ENCODE data around the gene CCDC183. TPM values are rescaled to one million over a fixed set of nuclear protein-coding genes. Genes with fewer than 3 reads are reported as not detected.
"Not testable (repeated sequence)": the region's sequence is repeated elsewhere in the genome, so short reads cannot be mapped to it uniquely, and the experiment has no call there.

The CCDC183 gene
- total RNA-seq (2014; rRNA removed; shearing (Covaris generic)), result 1.7 and 1.8 TPM in 2 replicates
- 1.7 and 2.3 TPM in 2 replicates for polyA plus RNA-seq (2014; cell fraction: nucleus; rRNA removed)

DNA sequence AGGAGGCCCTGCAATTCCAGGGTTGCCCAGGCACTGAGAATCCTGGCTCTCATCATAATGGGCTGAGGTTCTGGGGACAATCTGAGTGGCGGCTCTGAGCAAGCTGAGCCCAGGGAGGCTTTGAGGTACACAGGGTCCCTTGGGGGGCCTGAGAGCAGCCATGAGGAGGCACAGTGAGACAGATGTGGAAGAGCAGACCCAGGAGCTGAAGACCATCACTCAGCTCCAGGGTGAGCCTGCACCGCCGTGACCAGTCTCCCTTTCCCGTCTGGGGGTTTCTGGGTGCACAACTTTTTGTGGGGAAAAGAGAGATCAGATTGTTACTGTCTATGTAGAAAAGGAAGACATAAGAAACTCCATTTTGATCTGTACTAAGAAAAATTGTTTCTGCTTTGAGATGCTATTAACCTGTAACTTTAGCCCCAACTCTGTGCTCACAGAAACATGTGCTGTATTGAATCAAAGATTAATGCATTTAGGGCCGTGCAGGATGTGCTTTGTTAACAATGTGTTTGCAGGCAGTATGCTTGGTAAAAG, at the start of gene CCDC183:
Gene CCDC183, plus strand, starts transcription at position 101 of the 537 bp plus-strand sequence. Its CDS starts 60 bp downstream, at position 161.
- DNase-seq (ENCODE audit: extremely low read depth, low read depth), result no peak

- no peak for DNase-seq (ENCODE audit: extremely low read depth, low read depth)
Measured at GRCh38 chr9:136746621-136747020, 49.5 kb upstream of the CCDC183 start.

DNA sequence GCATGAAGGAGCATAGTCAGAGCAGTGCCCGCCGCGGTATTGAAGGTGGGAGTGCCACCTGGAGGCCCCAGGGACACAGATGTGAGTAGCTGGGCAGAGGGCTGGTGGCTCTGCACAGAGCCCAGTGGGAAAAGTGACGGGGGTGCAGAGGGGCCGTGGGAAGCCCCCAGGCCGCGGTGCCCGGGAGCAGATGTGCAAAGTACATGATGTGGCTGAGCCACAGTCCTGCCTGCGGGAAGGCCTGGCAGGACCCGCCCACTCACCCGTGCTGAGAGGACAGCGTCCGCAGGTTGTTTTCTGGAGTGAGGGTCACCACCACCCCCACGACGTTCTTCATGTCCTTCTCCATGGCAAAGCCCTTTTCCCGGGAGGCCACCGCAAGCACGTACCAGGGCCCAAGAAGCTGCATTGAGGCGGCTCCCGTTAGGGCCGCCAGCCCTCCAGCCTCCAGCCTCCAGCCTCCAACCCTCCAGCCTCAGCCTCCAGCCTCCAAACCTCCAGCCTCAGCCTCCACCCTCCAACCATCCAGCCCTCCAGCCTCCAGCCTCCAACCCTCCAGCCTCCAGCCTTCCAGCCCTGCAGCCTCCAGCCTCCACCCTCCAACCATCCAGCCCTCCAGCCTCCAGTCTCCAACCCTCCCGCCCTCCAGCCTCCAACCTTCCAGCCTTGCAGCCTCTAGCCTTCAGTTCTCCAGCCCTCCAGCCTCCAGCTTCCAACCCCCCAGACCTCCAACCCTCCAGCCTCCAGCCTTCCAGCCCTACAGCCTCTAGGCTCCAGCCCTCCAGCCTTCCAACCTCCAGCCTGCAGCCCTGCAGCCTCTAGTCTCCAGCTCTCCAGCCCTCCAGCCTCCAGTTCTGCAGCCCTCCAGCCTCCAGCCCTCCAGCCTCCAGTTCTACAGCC, 48.7 kb upstream of the CCDC183 start:
- no peak for DNase-seq (ENCODE audit: extremely low read depth, low read depth)

DNA sequence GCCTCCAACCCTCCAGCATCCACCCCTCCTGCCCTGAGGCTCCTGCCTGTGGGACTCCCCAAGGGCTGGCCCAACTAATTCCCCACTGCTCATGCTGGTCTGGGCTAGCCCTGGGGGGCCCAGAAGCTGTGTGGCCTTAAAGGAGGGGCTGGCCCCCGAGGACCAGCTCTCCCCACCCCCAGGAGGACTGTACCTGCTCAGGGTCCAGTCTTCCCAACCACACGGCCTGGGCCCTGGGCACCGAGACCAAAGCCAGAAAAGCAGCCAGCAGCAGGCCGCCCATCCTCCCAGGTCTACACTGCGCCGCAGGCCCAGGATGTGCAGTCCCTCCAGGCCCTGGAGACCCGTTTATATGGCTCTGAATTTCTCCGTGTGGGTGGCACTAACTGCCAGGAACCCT, 47.9 kb upstream of the CCDC183 start, which contains the start of gene LCN6:
Gene LCN6, minus strand, starts transcription at position 325 of the 400 bp plus-strand sequence. Its CDS starts 42 bp downstream, at position 283.
- no peak for DNase-seq (ENCODE audit: extremely low read depth, low read depth)

DNA sequence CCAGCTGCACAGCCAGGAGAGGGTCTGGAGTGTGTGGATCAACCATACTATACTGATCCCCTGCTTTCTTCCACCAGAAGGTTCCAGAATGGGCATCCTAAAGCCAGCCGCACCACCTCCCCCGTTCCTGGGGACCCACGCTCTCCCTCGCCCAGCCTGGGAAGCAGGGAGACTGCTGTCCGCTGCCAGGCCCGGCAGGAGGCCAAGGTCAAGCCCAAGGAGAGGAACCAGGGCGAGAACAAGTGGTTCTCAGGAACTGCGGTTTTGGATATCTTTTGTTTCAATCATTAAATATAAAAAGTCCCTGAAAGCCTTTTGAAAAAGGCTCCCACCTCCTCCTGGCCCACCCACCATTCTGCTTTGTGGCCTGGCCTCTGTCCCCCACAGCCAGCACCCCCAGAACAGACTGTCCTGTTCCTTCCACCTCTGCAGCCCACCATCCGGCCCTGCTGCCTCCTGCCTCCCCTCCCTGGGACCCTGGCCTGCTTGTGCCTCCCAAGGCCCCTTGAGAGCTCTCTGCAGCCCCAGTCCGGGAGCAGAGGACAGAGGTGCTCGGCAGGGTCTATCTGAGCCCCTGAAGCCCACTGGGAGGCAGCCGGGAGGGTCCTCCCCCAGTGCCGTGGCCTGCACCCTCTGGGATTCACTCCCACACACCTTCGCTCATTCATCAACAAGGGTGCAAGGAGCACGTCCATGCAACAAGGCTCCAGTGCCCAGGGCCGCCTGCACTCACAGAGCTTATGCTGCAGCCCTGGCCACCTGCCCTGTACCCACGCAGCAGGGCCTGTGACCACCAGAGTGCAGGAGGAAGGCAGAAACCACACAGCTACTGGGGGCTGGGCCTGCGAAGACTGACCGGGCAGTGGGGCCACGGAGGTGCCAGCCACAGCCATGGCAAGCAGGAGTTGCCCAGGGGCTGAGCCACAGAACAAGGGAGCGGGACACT, 47.2 kb upstream of the CCDC183 start:
- DNase-seq (ENCODE audit: extremely low read depth, low read depth), result no peak

DNA sequence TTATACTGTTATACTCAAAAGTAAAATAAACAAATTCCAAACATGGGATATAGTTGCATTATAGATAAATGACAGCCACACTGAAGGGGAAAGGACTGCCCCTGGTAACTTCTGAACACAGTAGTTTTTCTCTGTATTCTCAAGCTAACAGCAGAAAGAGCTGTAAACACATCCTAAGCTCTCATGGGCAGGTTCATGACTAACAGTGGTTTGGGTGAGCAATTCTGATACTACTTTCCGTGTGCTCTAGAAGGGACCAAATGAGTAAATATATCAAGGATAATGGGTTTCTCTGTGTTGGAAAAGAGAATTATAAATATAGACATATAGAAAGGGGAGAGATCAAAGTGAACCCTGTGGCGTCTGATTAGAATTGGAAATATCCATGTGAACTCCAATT, 45.6 kb upstream of the CCDC183 start:
- DNase-seq (ENCODE audit: extremely low read depth, low read depth), result no peak

GRCh38 chr9:136751244-136751643, 44.9 kb upstream of the CCDC183 start:
- DNase-seq (ENCODE audit: extremely low read depth, low read depth), result no peak

DNA sequence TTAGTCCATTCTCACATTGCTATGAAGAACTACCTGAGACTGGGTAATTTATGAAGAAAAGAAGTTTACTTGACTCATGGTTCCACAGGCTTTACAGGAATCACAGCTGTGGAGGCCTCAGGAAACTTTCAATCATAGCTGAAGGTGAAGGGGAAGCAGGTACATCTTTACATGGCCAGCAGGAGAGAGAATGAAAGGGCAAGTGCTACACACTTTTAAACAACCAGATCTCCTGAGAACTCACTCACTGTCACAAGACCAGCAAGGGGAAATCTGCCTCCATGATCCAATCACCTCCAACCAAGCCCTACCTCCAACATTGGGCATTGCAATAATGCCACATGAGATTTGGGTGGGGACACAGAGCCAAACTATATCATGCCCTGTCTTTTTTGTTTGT, 44.3 kb upstream of the CCDC183 start:
- DNase-seq (ENCODE audit: extremely low read depth, low read depth), result no peak

DNA sequence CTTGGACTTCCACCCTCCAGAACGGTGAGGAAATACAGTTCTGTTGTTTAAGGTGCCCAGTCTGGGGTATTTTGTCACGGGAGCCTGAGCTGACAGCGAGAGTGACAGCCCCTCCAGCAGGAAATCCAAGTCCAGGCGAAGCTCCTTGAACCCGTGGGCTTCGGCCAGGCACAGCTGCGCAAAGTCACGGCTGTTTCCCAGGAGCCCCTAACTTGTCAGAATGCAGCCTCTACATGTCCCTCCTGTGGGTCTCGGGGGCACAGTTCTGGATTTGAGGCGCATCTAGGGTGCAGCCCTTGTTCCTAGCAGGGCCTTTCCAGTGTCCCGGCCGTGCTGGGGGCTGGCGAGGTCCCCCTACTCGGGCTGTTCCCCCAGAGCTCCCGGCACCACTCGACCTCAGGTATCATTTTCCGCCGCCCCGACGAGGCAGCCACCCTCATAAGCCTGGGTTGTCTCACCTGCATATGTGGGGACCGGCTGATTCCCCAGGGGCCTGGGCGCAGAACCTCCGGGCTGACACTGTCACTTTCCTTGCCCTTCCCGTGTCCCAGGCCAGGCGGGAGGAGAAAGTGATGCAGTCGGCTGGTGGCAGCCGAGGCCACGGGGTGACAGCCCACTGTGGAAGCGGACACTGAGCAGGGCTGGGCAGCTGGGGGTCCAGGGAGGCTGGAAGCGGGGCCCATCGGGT, 42.6 kb upstream of the CCDC183 start:
- no peak for DNase-seq (ENCODE audit: extremely low read depth, low read depth)

DNA sequence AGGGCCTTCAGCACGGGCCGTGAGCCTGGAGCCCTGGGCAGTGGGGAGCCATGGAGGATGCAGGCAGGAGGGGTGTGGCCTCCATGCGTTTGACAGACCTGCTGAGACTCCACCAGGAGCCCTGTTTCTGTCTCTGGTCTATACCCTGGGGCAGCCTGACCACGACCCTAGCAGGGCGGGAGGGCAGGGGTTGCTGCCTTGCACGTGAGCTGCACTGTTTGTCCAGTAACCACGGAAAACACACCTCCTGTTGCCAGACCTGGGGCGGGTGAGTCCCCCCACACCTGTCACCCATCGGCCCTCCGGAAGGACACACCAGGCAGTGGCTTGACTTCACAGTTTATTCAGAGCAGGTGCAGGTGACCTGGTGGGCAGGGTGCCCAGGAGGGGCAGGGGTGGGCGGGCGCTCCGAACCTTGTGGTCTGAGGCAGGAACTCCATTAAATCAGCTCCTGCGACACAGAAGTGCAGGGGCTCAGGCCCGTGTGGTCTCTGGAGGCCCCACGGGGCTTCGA, 42.0 kb upstream of the CCDC183 start:
- no peak for DNase-seq (ENCODE audit: extremely low read depth, low read depth)

- DNase-seq (ENCODE audit: extremely low read depth, low read depth), result no peak
Measured at GRCh38 chr9:136754626-136755301, 41.4 kb upstream of the CCDC183 start.

DNA sequence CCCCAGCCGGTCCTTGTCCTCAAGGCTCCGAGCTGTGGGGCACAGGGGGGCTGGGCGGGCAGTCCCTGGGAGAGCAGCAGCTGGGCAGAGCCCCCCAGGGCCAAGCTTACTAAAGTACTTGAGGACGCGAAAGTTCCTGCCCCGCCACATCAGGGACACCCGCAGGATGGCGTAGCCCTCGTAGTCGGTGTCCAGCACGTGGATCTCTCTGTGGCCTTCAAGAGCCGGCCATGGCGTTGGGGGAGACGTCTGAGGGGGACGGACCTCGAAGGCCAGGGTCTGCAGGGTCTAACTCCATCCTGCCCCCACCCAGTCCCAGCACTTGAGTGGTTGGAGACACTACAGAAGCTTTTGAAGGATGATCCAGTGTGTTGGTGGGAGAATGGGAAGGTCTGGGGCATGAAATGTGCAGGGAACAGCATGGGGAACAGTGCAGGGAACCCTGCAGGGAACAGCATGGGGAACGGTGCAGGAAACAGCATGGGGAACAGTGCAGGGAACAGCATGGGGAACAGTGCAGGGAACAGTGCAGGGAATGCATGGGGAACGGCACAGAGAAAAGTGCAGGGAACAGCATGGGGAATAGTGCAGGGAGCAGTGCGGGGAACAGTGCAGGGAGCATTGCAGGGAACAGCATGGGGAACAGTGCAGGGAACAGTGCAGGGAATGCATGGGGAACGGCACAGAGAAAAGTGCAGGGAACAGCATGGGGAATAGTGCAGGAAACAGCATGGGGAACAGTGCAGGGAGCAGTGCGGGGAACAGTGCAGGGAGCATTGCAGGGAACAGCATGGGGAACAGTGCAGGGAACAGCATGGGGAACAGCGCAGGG, 40.6 kb upstream of the CCDC183 start:
- DNase-seq (ENCODE audit: extremely low read depth, low read depth), result not testable (repeated sequence)

- no peak for DNase-seq (ENCODE audit: extremely low read depth, low read depth)
Measured at GRCh38 chr9:136756134-136756438, 40.1 kb upstream of the CCDC183 start.

DNA sequence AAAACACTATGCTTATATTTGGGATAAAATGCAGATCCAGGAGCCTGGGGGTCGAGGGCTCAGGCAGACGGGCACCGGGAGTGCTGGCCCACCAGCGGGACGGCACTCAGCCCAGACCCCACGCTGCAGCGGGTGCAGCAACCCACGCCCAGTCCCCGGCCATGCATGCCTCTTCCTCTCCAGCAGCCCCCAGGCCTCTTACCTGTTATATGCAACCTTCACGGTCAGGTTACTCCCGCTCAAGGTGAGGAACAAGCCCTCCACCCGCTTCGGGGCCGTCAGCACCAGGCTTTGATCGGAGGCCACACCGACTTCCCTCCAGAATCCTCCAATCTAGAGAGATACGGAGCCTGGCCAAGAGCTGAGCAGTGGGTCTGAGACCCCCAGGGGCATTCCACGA, 39.3 kb upstream of the CCDC183 start:
- no peak for DNase-seq (ENCODE audit: extremely low read depth, low read depth)

DNA sequence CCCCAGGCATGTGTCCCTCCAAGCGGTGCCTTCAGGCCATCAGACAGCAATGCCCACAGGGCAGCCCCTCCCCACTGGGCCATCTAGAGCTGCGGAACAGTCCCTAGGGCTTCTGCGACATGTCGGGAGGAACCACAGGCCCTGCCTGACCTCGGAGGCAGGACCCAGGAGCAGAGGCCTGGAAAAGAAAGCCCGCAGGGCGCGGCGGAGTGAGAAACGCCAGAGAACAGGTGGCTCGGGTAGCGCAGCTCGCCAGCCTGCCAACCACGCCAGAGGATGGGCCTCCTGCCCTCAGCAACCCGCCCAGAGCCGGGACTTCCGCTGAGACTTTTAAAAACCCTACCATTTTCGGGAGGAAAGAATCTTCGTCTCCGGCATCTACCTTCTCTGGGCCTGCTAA, 38.8 kb upstream of the CCDC183 start:
- DNase-seq (ENCODE audit: extremely low read depth, low read depth), result no peak

DNA sequence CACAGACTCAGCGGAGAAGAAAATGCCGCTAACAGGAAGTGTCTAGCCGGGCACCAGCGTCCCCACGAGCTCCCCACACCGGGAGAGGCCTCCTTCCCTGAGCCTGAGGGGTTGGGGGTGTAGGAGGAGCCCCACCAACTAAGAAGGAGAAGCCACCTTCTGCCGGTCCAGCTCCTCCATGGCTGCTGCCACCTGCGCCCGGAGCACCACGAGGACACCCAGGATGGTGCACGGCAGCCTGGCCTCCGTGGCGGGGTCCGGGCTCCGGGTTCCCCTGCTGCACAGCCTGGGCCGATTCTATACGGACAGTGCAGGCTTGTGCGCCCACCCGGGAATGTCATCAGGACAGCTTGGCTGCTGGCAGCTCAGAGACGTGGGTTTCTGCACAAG, 38.4 kb upstream of the CCDC183 start:
- DNase-seq (ENCODE audit: extremely low read depth, low read depth), result no peak

- no peak for DNase-seq (ENCODE audit: extremely low read depth, low read depth)
Measured at GRCh38 chr9:136759001-136759400, 37.1 kb upstream of the CCDC183 start.

DNA sequence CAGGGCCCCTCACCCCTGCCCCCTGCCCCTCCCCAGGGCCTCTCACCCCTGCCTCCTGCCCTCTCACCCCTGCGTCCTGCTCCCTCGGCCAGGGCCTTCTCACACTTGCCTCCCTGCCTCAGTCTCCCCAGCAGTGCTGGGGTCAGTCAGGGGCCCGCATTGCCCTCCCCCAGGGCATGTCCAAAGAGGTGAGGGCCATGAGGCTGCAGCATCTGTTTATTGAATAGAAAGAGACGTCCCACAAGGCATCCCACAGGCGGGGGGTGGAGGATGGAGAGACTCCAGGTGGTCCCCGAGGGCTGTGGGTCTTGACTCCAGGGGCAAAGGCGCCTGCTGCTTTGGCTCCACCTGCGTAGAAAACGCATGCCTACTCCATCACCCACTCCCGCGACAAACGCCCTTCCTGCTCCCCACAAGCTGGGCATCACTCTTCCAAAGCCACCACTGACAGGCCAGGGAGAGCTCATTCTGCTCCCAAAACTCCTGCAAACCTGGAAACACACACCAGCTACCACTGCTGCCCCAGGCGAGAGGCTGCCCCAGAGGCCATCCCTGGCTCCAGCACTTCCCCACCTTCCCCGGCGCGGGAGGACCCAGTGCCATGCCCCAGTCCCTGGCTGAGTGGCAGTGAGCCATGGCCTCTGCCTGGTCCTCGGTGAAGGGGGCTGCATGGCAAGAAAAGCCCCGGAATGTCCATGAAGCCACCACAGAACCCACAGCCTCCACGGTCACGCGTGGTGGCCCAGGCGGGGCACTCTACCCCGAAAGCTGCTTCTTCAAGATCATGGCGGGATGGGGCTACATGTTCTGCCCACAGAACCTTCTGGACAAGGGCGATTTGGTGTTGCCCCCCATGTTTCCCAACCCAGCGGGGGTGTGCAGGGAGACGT, 36.5 kb upstream of the CCDC183 start:
- no peak for DNase-seq (ENCODE audit: extremely low read depth, low read depth)

All from NCI-H460 (cell line).